NCI-H2227 treated with DMSO at 0.1 percent for 48 hours (cell line): ENCODE data around the gene ARL2.
"Not testable (repeated sequence)": the region's sequence is repeated elsewhere in the genome, so short reads cannot be mapped to it uniquely, and the experiment has no call there.

Source experiments
- DNase-seq: peaks from one replicate; lab custom pipeline; 2025; lab: John Stamatoyannopoulos, UW

The ARL2 gene

DNA sequence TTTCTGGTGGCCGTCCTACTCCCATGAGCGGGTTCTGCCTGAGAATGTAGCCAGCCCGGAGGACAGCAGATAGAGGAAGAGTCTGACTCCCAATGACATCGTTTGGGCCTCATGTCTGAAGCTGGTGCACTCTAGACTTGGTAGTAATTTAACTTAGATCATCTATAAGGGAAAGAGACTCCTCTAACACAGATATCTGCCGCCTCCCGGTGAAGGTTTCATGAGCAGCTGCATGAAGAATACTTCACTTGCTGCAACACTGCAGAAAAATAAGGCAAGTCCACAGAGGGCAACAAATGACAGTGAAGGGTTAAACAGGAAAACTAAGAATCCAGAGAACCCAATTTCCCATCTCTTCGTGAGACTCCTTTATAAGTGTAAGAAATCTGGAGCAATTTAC is 5.9 kb upstream of the ARL2 start:
- DNase-seq: no peak

DNA sequence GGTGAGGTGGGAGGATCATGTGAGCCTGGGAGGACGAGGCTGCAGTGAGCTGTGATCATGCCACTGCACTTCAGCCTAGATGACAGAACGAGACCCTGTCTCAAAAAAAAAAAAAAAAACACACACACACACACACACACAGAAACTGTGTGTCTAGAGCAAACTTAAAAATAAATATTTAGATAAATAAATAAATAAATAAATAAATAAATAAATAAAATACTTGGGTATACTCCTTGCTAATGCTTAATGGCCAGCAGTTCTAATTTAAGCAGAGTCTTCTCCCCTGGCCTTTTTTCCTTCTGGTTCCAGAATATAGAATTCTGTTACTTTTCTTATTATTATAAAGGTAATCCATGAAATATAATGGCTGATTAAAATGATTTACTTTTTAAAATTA is 5.1 kb upstream of the ARL2 start:
- DNase-seq: no peak

- DNase-seq: peak; percentile 84
Observed at GRCh38 chr11:65013130-65013887, 651 bp upstream of the ARL2 start.

GRCh38 chr11:65014726-65015227 is 817 bp downstream of the ARL2 start:
- peak; percentile 28 for DNase-seq

GRCh38 chr11:65016705-65017104 is 2.7 kb downstream of the ARL2 start:
- DNase-seq: no peak

DNA sequence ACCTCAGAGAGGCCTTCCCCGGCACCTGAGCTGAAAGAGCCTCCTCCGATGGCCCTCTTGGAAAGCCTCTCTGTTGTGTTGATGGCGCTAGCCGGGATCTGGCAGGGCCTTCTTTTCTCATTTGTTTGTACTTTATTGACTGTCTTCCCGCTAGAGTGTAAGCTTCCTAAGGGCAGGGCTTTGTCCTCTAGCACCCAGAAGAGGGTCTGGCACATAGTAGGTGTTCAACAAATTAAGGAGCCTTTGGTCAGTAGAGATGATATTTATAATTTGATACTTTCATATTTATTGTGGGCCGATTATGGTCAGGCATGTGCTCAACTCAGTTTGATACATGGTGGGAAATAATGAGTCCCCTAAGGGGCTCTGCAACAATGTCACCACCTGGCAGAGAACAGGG is 4.0 kb downstream of the ARL2 start:
- DNase-seq: no peak

- no peak for DNase-seq
Observed at GRCh38 chr11:65019824-65020223, 5.9 kb downstream of the ARL2 start.

GRCh38 chr11:65021003-65021402 is 7.0 kb downstream of the ARL2 start:
- no peak for DNase-seq

DNA sequence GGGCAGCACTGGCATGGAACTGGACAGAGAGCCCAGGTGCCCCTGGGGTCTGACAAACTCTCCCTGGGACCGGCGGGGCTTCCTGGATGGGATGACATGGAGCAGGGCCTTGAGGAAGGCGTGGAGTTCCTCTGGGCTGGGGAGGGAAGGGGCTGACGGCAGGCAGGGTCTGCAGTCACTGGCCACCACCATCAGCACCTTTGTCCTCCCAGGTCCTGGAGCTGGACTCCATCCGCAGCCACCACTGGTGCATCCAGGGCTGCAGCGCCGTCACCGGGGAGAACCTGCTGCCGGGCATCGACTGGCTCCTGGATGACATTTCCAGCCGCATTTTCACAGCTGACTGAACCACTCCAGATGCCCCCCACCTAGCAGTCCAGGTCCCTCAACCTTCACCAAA is 7.5 kb downstream of the ARL2 start:
- DNase-seq: no peak

DNA sequence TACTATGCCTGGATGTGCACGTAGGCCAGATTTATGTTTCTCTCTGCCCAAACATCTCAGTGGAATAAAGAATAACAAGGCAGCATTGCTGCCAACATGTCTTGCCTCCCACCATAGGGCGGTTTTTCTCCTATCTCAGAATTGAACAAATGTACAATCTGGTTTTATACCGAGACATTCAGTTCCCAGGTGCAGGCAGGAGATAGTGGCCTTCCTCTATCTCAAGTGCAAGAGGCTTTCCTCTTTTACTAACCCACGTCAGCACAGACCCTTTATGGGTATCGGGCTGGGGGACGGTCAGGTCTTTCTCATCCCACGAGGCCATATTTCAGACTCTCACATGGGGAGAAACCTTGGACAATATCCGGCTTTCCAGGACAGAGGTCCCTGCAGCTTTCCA is 9.5 kb downstream of the ARL2 start:
- DNase-seq: not testable (repeated sequence)

- DNase-seq: no peak
Observed at GRCh38 chr11:65026810-65027209, 12.8 kb downstream of the ARL2 start.

DNA sequence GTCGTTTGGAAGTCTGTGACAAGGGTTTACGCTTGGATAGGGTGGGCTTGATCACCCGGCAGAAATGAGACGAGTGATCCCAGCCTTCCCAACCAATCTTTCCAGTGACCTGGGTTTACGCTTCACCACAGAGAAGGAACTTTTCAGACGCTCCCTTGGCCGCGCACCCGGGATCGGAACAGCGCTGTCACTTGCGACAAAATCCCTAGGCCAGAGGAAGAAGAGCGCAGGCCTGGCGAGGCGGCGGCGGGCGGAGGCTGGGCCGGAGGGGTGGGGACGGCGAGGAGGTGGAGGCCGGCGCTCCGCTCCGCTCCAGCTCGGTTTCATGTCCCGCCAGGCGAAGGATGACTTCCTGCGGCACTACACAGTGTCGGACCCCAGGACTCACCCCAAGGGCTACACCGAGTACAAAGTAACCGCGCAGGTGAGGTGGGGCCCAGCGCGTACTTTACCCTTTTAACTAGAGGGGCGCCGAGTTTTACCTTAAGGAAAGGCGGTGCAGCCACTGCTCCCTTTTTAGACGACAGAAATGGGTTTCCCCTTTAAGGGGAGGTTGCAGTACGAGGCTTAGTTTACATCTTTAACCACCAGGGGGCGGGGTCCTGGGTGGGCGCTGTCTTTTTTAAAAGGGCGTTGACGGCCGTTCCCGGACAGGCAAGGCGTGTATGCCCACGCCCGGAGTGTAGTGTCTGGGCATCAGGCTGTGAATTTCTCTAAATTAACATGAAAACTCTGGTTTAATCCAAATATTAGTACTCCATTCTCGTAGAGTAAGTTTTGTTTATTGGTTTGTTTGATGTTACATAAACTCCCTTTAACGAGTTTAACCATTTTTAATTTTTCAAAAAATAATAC is 13.5 kb downstream of the ARL2 start, which contains the start of gene SNX15:
Gene SNX15, plus strand, starts transcription at position 227 of the 855 bp plus-strand sequence. Its CDS starts 99 bp downstream, at position 326.
- DNase-seq: peak; percentile 98

- no peak for DNase-seq
Observed at GRCh38 chr11:65032216-65032615, 18.3 kb downstream of the ARL2 start.

- DNase-seq: no peak
Observed at GRCh38 chr11:65034423-65034822, 20.5 kb downstream of the ARL2 start.

GRCh38 chr11:65035579-65035978 is 21.6 kb downstream of the ARL2 start:
- DNase-seq: no peak

- no peak for DNase-seq
Observed at GRCh38 chr11:65036931-65037330, 23.0 kb downstream of the ARL2 start.

- no peak for DNase-seq
Observed at GRCh38 chr11:65040520-65040846, 26.5 kb downstream of the ARL2 start.

DNA sequence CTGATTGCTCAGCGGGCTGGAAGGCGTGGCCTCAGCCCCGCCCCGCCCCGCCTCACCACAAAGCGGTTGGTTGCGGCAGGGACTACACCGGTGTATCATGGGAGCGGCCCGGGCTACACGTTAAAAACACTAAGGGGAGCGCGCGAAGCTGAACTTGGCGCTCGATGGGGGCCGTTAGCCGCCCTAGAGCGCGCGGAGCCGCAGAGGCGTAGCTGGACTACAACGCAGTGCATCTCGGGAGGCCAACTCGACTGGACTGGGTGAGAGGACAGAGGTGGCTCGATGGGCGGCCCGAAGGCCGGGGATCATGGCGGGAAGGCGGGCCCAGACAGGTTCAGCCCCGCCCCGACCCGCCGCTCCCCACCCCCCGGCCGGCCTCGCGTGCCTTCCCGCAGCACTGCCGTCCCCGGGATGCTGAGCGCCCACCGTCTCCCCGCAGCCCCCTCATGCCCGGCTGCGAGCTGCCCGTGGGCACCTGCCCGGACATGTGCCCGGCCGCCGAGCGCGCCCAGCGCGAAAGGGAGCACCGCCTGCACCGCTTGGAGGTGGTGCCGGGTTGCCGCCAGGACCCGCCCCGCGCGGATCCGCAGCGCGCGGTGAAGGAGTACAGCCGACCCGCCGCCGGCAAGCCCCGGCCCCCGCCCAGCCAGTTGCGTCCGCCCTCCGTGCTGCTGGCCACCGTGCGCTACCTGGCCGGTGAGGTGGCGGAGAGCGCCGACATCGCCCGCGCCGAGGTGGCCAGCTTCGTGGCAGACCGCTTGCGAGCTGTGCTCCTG is 27.1 kb downstream of the ARL2 start, which contains the start of gene SAC3D1:
Gene SAC3D1, plus strand, starts transcription at position 364 of the 776 bp plus-strand sequence. Its CDS starts 83 bp downstream, at position 447.
- peak; percentile 95 for DNase-seq

DNA sequence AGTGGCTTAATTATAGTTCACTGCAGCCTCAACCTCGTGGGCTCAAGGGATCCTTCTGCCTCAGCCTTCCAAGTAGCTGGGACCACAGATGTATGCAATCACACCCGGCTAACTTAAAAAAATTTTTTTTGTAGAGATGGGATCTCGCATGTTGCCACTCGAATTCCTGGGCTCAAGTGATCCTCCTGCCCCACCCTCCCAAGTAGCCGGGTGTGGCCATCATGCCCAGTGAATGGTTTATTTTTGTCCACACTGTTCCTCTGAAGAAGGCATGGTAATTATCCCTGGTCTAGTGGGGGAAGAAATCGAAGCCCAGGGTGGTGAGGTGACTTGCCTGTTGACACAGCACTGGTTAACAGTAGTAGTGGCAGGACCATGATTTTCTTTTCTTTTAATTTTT is 28.9 kb downstream of the ARL2 start:
- no peak for DNase-seq

- no peak for DNase-seq
Observed at GRCh38 chr11:65043881-65044501, 30.0 kb downstream of the ARL2 start.

DNA sequence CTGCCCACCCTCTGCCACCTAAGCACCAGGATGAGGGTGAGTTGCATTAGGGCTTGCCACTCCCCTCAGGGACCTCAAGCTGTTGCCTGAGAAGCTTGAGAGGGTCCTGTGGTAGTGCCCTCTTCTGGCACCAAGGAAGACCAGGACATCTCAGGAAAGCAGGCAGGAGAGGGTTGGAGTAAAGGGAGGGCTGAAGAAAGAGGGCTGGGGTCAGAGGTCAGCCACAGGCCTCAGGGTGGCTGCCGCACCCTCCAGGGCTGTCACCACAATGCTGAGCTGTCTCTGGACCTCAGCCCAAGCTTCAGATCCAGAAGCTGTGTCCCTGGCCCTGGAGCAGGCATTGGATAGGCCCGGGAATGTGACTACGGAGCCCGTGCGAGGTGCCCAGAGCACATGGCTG is 31.1 kb downstream of the ARL2 start:
- DNase-seq: no peak

DNA sequence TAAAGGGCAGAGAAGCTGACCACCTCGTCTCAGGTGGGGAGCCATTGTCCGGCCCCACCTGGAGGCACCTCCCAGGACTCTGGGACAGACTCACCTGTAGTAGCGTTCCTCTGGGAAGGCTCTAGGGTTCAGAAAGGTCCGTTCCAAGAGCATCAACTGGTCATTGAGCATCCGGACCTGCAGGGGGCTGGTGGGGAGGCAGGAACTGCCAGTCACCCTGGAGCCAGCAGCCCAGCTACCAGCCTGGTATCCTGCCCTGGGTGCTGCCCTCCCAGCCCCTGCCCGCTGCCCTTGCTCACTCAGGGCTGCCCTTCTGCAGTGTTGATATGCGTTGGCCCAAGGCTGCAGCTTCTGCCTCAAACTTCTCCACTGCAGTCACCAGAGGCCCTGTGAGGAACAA is 31.8 kb downstream of the ARL2 start:
- no peak for DNase-seq
